GM12873 (cell line): ENCODE results near the gene KCNIP3.

Experiments used
- CTCF ChIP-seq: IDR thresholded peaks from 2 replicates; pipeline ENCODE4 v1.5.1; 2012; ENCODE audit warnings: low read depth, mild to moderate bottlenecking, moderate library complexity, low read length, control low read depth; ENCODE audit not compliant: insufficient read depth; ENCODE audit errors: missing control alignments

Gene KCNIP3

GRCh38 chr2:95289253-95289652, 7.9 kb upstream of the KCNIP3 start:
- TF ChIP-seq CTCF: no peak

GRCh38 chr2:95291222-95291621, 5.9 kb upstream of the KCNIP3 start:
- no peak for TF ChIP-seq CTCF

- TF ChIP-seq CTCF: no peak
These were observed 4.4 kb upstream of the KCNIP3 start for GRCh38 chr2:95292623-95293260.

GRCh38 chr2:95294579-95295250, 2.4 kb upstream of the KCNIP3 start:
- TF ChIP-seq CTCF: no peak

GRCh38 chr2:95295376-95295775, 1.8 kb upstream of the KCNIP3 start:
- TF ChIP-seq CTCF: no peak

- TF ChIP-seq CTCF: no peak
These were observed 1.1 kb upstream of the KCNIP3 start for GRCh38 chr2:95296011-95296410.

- no peak for TF ChIP-seq CTCF
These were observed 670 bp downstream of the KCNIP3 start for GRCh38 chr2:95297639-95298395.
